T-cell (primary cell): ENCODE results near the gene ZNF615. TPM values are rescaled to one million over a fixed set of nuclear protein-coding genes. Genes with fewer than 3 reads are reported as not detected.
"Not testable (repeated sequence)": the region's sequence is repeated elsewhere in the genome, so short reads cannot be mapped to it uniquely, and the experiment has no call there.

Experiments
- ATAC-seq, 4 experiments: fragments of 200-7000 bp in 3 of 4; fragments of 150-1000 bp in 1 of 4; cut with Tn5 transposase; replicated peaks in 1 of 4; 1 replicate in 3 of 4; 2 replicates in 1 of 4; pipeline ENCODE4 v1.10.0; 2021; ENCODE audit warnings: moderate library complexity in 3 of 4, mild to moderate bottlenecking in 2 of 4, moderate number of reproducible peaks in 1 of 4
- CTCF ChIA-PET, 2 donors: fragments of 300-600 bp; sonication (Branson Sonifier 250); formaldehyde crosslinking; loops; one replicate each; lab custom pipeline; 2022; ENCODE audit warnings: antibody characterized with exemption in 2 of 2; lab: Charles Lee
- POLR2A ChIA-PET, 2 donors: fragments of 300-600 bp; sonication (Branson Sonifier 250); formaldehyde crosslinking; loops; one replicate each; lab custom pipeline; 2022; ENCODE audit warnings: antibody characterized with exemption in 2 of 2; lab: Charles Lee
- DNase-seq, 35 experiments: peaks; one replicate each; pipeline versions ENCODE4 v3.0.0 to v3.0.0-alpha.2; 2013 to 2023
- H3K27ac ChIP-seq: one replicate; pipeline ENCODE4 v1.5.1; 2013; ENCODE audit warnings: low read length
- H3K27me3 ChIP-seq, 2 experiments: replicated peaks in 1 of 2; 1 replicate in 1 of 2; 2 replicates in 1 of 2; pipeline versions ENCODE4 v1.6.1 to v1.7.0; 2013; ENCODE audit warnings: low read length in 1 of 2, mixed read lengths in 1 of 2; ENCODE audit not compliant: control insufficient read depth in 2 of 2, insufficient read depth in 2 of 2; ENCODE audit errors: extremely low read depth in 1 of 2
- H3K36me3 ChIP-seq, 2 donors: 1 replicate in 1 of 2; 2 replicates in 1 of 2; pipeline versions ENCODE4 v1.6.1 to v1.7.0; 2013; ENCODE audit warnings: low read length in 1 of 2; ENCODE audit not compliant: control insufficient read depth in 2 of 2, insufficient read depth in 1 of 2; ENCODE audit errors: extremely low read depth in 1 of 2
- H3K4me1 ChIP-seq, 2 experiments: 1 replicate in 1 of 2; 2 replicates in 1 of 2; pipeline versions ENCODE4 v1.6.1 to v1.7.0; 2013; ENCODE audit warnings: low read length in 2 of 2, mixed read lengths in 1 of 2; ENCODE audit not compliant: insufficient read depth in 2 of 2, control insufficient read depth in 1 of 2; ENCODE audit errors: extremely low read depth in 1 of 2
- H3K4me3 ChIP-seq, 2 donors: 1 replicate in 1 of 2; 2 replicates in 1 of 2; pipeline versions ENCODE4 v1.5.1 to v1.7.0; 2013; ENCODE audit warnings: mild to moderate bottlenecking in 2 of 2, low read length in 1 of 2, moderate library complexity in 1 of 2; ENCODE audit not compliant: control insufficient read depth in 1 of 2; ENCODE audit errors: extremely low read depth in 1 of 2
- H3K9me3 ChIP-seq: 2 replicates; pipeline ENCODE4 v1.7.0; 2013
- H3K27ac Mint-ChIP-seq, 2 donors: one replicate each; pipeline ENCODE4 v1.8.0; 2020 to 2021; ENCODE audit warnings: mild to moderate bottlenecking in 2 of 2, mixed read lengths in 2 of 2
- H3K27me3 Mint-ChIP-seq, 2 donors: one replicate each; pipeline ENCODE4 v1.8.0; 2021 to 2022; ENCODE audit warnings: mixed read lengths in 2 of 2
- H3K36me3 Mint-ChIP-seq: one replicate; pipeline ENCODE4 v1.8.0; 2021; ENCODE audit warnings: mixed read lengths
- H3K4me1 Mint-ChIP-seq, 3 donors: one replicate each; pipeline ENCODE4 v1.8.0; 2020 to 2022; ENCODE audit warnings: mixed read lengths in 3 of 3, mild to moderate bottlenecking in 1 of 3
- H3K4me3 Mint-ChIP-seq, 3 donors: one replicate each; pipeline ENCODE4 v1.8.0; 2020 to 2022; ENCODE audit warnings: mild to moderate bottlenecking in 3 of 3, mixed read lengths in 3 of 3, moderate library complexity in 3 of 3
- H3K9me3 Mint-ChIP-seq, 3 donors: one replicate each; pipeline ENCODE4 v1.8.0; 2020 to 2022; ENCODE audit warnings: mixed read lengths in 3 of 3
- WGBS: methylation state at CpG from one replicate; pipeline ENCODE4 v1.1.5; 2013; ENCODE audit warnings: missing lambda C conversion rate; ENCODE audit not compliant: insufficient coverage; 5-methylcytosine and 5-hydroxymethylcytosine counted together
- total RNA-seq, 35 experiments: library from RNA in 6 of 35; stranded (reverse) in 6 of 35; fragments of 120-200 nt in 1 of 35; gene quantifications; one replicate each; pipeline versions ENCODE4 v1.2.1 to v1.2.4 and lab custom pipeline; 2013 to 2026

Gene ZNF615
- total RNA-seq, 5 donors from 2014 or later (not counting 1 experiment from before 2014, with no cell fraction given) = 12.3 to 18.9 (median 16.9) TPM

DNA sequence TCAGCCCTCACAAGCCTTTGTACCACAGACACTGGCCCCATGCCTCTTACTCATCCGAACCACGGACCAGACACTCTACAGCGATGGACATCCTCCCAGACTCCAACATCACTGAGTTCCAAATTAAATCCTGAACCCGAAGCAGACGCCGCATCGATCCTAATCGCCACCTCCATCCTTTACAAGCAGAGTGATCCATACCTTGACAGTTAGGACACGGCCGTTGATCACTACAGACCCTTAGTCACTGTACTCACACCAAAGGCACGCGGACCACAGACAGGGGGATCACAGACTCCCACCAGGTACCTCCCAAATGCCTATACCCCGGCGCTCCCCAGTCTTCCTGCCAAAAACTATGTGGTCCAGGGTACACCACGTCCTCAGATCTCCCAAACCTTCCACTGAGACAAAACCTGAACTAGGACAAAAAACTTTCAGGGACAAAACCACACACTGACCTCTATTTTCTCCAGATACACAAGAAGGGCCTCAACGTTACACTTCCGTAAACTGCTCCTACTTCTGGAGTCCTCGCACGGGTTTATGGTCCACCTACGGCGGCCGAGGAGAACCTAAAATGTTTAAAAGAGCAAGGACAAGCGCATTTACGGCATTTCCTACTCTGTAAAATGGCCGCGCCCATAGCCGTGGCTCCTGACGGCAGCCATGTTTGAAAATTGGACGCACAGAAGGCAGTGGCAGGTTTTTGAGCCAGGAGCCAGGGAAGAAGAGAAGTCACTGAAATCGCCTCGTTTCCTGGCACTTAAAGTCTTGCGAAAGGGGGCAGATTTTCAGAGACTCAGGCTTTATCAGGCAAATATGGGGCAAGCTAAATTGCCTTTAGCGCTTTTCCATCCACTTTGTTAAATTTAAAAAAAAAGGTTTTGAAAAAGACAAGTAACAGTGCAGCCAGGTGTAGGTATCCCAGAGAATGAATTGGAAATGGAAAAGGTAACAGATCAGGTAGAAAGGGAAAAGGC lies 21.4 kb downstream of the ZNF615 start, which contains the start of gene ZNF350:
Gene ZNF350 (minus strand): TSS at position 532 of the 983 bp plus-strand sequence. CDS start 12,480 bp downstream, outside the sequence.
- peak; percentile 96 to 98 (median 98) for ATAC-seq
- ChIA-PET POLR2A (no interaction called here), CTCF (no interaction called here)
- Mint-ChIP-seq H3K36me3 (peaks cover 61% of the 10 kb centered on the region), H3K27ac (peak within 1 kb of the TSS; percentile 93 to 95), H3K9me3 (peaks cover 19 to 55% (median 44%) of the 10 kb centered on the region in 3 donors), H3K4me3 (peak within 1 kb of the TSS; percentile 95 to 99 (median 96)), H3K4me1 (peaks cover 16 to 31% (median 24%) of the 10 kb centered on the region in 3 donors), H3K27me3 (no peaks in the 10 kb centered on the region)
- Histone ChIP-seq H3K9me3 (peaks cover 14% of the 10 kb centered on the region), H3K27ac (peak within 1 kb of the TSS; percentile 61), H3K4me1 (peaks cover 0 to 17% of the 10 kb centered on the region in 2 experiments), H3K27me3 (no peaks in the 10 kb centered on the region), H3K36me3 (peaks cover 0 to 6% of the 10 kb centered on the region in 2 donors), H3K4me3 (peak within 1 kb of the TSS; percentile 69 to 80)
- peak; percentile 72 to 93 (median 88) for DNase-seq
- 7% methylated on average over 29 of the region's 33 CpGs for WGBS

DNA sequence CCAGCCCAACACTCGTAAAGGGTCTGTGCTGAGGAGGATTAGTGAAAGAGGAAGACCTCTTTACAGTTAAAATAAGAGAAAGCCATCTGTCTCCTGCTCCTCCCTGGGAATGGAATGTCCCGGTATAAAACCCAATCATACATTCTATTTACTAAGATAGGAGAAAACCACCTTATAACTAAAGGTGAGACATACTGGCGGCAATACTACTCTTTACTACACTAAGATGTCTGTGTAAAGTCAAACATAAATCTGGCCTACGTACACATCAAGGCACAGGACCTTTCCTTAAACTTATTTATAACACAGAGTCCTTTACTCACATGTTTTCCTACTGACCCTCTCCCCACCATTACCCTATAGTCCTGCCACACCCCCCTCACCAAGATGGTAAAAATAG lies 24.6 kb downstream of the ZNF615 start:
- no peak overlapping the region for H3K27ac ChIP-seq
- ChIA-PET POLR2A (no interaction called here), CTCF (no interaction called here)
- no peaks in the 10 kb centered on the region for H3K27me3 ChIP-seq
- no peak overlapping the region for H3K27ac Mint-ChIP-seq
- DNase-seq = no peak
- H3K36me3 Mint-ChIP-seq = peaks cover 77% of the 10 kb centered on the region
- H3K4me3 ChIP-seq = no peak overlapping the region
- H3K9me3 Mint-ChIP-seq = peaks cover 9 to 66% (median 53%) of the 10 kb centered on the region in 3 donors
- H3K36me3 ChIP-seq = peaks cover 0 to 21% of the 10 kb centered on the region in 2 donors
- no peak overlapping the region for H3K4me3 Mint-ChIP-seq
- H3K9me3 ChIP-seq = peaks cover 14% of the 10 kb centered on the region
- no peak for ATAC-seq
- H3K4me1 ChIP-seq = peaks cover 0 to 17% of the 10 kb centered on the region in 2 experiments
- WGBS = no CpG with 5 or more reads among the region's 4 CpGs
- peaks cover 16 to 34% (median 24%) of the 10 kb centered on the region in 3 donors for H3K4me1 Mint-ChIP-seq
- H3K27me3 Mint-ChIP-seq = no peaks in the 10 kb centered on the region

DNA sequence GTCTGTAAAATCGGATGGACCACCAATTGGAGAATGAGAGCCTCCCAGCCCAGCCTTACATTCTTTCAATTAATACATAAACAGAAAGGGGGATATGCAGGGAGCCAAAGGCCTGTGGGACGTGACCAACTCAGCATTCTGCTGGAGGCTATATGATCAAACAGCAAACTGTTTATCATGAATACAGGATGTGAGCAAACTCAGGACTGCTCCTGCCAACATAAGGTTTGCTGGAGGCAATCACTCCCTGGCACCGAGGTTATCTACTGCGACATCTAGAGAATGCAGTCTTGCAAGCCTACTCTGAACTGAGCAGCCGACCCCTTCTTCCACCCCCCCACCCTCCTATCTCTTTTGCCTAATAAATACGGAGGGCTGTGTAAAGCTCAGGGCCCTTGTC lies 27.1 kb downstream of the ZNF615 start:
- DNase-seq, ATAC-seq, H3K4me3 ChIP-seq, H3K27ac Mint-ChIP-seq, H3K27me3 Mint-ChIP-seq, H3K27me3 ChIP-seq, H3K4me1 ChIP-seq, H3K4me3 Mint-ChIP-seq, POLR2A ChIA-PET, H3K27ac ChIP-seq, CTCF ChIA-PET: not testable (repeated sequence)
- peaks cover 86% of the 10 kb centered on the region for H3K36me3 Mint-ChIP-seq
- peaks cover 6 to 21% (median 17%) of the 10 kb centered on the region in 3 donors for H3K4me1 Mint-ChIP-seq
- WGBS = 97% methylated on average over 5 of the region's 6 CpGs
- peaks cover 0 to 21% of the 10 kb centered on the region in 2 donors for H3K36me3 ChIP-seq
- H3K9me3 ChIP-seq = peaks cover 18% of the 10 kb centered on the region
- H3K9me3 Mint-ChIP-seq = peaks cover 3 to 81% (median 65%) of the 10 kb centered on the region in 3 donors

DNA sequence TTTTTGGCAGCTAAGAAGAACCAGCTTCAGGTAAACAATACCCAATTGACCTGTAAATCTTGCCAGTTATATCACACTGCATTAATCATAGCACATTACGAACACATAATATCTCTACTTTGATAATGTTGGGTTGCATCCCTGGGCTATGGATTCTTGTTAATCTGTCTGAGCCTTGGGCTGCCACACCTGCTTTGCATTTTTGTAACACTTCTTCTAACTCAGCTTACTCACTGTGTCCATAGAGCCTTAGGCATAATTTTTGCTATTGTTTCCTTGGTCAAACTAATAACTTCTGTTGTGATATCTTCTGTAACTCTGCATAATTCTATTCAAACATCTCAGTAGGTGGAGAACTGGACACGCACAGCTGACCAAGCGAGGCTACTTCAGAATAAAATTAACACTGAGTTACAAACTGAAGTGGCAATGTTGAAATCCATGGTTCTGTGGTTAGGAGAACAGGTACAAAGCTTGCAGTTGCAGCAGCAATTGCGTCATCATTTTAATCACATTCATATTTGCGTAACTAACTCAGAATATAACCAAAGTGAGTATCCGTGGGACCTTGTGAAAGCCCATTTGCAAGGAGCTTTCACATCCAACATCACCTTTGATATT lies 27.8 kb downstream of the ZNF615 start:
- no peaks in the 10 kb centered on the region for H3K27me3 Mint-ChIP-seq
- POLR2A ChIA-PET = no interaction called here
- WGBS = no CpG with 5 or more reads among the region's 6 CpGs
- H3K36me3 Mint-ChIP-seq = peaks cover 87% of the 10 kb centered on the region
- H3K9me3 ChIP-seq = peaks cover 18% of the 10 kb centered on the region
- ATAC-seq (no peak), DNase-seq (no peak)
- CTCF ChIA-PET = no interaction called here
- H3K27ac Mint-ChIP-seq = no peak overlapping the region
- no peak overlapping the region for H3K4me3 Mint-ChIP-seq
- peaks cover 3 to 78% (median 63%) of the 10 kb centered on the region in 3 donors for H3K9me3 Mint-ChIP-seq
- no peak overlapping the region for H3K4me3 ChIP-seq
- peaks cover 0 to 21% of the 10 kb centered on the region in 2 donors for H3K36me3 ChIP-seq
- H3K27ac ChIP-seq = no peak overlapping the region
- H3K27me3 ChIP-seq = no peaks in the 10 kb centered on the region
- H3K4me1 Mint-ChIP-seq = peaks cover 3 to 18% (median 12%) of the 10 kb centered on the region in 3 donors
- no peaks in the 10 kb centered on the region for H3K4me1 ChIP-seq

DNA sequence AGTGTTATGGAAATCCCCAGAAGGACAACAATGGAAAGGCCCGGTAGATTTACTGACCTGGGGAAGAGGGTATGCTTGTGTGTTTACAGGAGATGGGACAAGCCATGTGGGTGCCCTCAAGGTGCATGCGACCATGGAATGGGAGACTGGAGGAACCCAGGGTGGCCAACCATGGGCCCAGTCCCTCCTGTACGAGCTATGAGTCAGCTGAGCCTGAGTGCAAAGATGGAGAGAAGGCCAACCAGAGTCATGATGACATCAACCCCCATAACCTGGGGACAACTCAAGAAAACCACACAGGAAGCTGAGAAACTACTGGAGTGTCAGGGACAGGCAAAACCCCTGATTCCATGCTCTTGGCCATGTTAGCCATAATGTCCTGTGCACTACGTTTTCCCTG lies 29.1 kb downstream of the ZNF615 start:
- CTCF ChIA-PET = no interaction called here
- no peak for DNase-seq
- Mint-ChIP-seq H3K36me3 (peaks cover 94% of the 10 kb centered on the region), H3K4me3 (no peak overlapping the region), H3K27me3 (no peaks in the 10 kb centered on the region), H3K9me3 (peaks cover 3 to 80% (median 65%) of the 10 kb centered on the region in 3 donors), H3K27ac (no peak overlapping the region), H3K4me1 (peaks cover 0 to 11% (median 8%) of the 10 kb centered on the region in 3 donors)
- Histone ChIP-seq H3K27me3 (no peaks in the 10 kb centered on the region), H3K36me3 (peaks cover under 1 to 31% of the 10 kb centered on the region in 2 donors), H3K27ac (no peak overlapping the region), H3K9me3 (peaks cover 14% of the 10 kb centered on the region), H3K4me3 (no peak overlapping the region), H3K4me1 (no peaks in the 10 kb centered on the region)
- POLR2A ChIA-PET = no interaction called here
- 94% methylated on average over 4 of the region's 4 CpGs for WGBS
- no peak for ATAC-seq

DNA sequence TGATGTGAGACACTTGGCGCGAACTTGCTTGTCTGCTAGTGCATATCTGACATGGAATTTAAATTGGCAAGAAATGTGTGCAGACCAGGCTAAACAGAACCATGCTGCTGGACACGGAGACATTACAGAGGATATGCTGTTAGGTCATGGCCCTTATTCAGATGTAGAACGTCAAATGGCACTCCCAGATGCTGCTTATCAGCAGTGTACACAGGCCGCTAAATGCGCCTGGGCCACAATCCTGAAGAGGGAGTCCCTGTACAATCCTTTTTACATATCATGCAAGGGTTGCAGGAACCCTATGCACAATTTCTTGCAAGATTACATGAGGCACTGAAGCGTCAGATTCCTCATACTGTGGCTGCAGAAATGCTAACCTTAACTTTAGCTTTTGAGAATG lies 30.7 kb downstream of the ZNF615 start:
- no peak overlapping the region for H3K4me3 Mint-ChIP-seq
- POLR2A ChIA-PET = no interaction called here
- Histone ChIP-seq H3K27ac (no peak overlapping the region), H3K4me1 (no peaks in the 10 kb centered on the region), H3K27me3 (no peaks in the 10 kb centered on the region), H3K4me3 (no peak overlapping the region), H3K9me3 (peaks cover 18% of the 10 kb centered on the region), H3K36me3 (peaks cover 9 to 39% of the 10 kb centered on the region in 2 donors)
- no peaks in the 10 kb centered on the region for H3K27me3 Mint-ChIP-seq
- WGBS = 87% methylated on average over 6 of the region's 7 CpGs
- no peak for DNase-seq
- peaks cover 0 to 2% (median 2%) of the 10 kb centered on the region in 3 donors for H3K4me1 Mint-ChIP-seq
- no peak for ATAC-seq
- H3K9me3 Mint-ChIP-seq = peaks cover 9 to 74% (median 60%) of the 10 kb centered on the region in 3 donors
- no peak overlapping the region for H3K27ac Mint-ChIP-seq
- CTCF ChIA-PET = no interaction called here
- peaks cover 94% of the 10 kb centered on the region for H3K36me3 Mint-ChIP-seq
